Glomerular visceral epithelial cell (primary cell): Measurements from ENCODE around the gene COPA.
"Not testable (repeated sequence)": the region's sequence is repeated elsewhere in the genome, so short reads cannot be mapped to it uniquely, and the experiment has no call there.

Experiments
- DNase-seq: peaks from one replicate; pipeline ENCODE4 v3.0.0-alpha.2; 2016; ENCODE audit errors: extremely low spot score

COPA gene

DNA sequence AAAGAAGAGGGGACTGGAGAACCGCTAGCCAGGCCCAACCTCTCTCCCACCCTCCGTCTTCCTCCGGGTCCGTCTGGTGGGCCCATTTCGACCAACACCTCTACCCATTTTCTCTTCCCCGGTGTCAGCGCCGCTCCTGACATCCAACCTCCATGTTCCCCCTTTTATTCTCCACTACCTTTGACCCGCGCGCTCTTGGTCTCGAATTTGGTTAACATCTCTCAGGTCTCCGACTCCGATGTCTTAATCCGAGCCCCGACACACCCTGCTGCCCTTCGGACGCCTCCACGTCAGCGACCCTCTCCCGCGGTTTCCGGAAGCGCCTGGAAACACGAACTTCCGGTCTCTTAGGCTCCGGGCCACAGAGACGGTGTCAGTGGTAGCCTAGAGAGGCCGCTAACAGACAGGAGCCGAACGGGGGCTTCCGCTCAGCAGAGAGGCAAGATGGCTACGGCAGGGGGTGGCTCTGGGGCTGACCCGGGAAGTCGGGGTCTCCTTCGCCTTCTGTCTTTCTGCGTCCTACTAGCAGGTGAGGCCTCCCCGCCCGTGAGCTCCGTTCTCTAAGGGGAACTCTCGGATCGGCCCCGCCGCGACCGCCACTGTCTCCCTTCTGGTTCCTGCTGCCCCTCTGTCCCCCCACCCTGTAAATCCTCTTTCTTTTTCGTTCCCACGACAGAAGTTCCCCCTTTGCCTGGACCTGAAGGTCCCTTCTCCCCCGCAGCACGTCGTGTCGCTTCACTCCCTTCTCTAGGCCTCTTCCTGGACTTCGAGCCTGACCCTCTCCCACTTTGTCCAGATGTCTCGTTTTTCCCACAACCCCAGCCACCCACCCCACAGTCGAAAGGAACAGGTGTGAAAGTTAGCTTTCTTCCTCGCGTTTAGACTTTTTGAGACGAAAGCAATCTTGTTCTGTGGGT lies at the start of gene COPA, which contains the start of gene NCSTN:
Gene COPA (minus strand): TSS at position 298 of the 917 bp plus-strand sequence. CDS start 80 bp downstream, at position 218.
Gene NCSTN (plus strand): TSS at position 431 of the 917 bp plus-strand sequence. CDS start 14 bp downstream, at position 445.
- DNase-seq, result peak; percentile 95

GRCh38 chr1:160388406-160388805 lies 45.4 kb upstream of the COPA start:
- not testable (repeated sequence) for DNase-seq

- DNase-seq, result not testable (repeated sequence)
These were observed 41.8 kb upstream of the COPA start for GRCh38 chr1:160384812-160385211.

DNA sequence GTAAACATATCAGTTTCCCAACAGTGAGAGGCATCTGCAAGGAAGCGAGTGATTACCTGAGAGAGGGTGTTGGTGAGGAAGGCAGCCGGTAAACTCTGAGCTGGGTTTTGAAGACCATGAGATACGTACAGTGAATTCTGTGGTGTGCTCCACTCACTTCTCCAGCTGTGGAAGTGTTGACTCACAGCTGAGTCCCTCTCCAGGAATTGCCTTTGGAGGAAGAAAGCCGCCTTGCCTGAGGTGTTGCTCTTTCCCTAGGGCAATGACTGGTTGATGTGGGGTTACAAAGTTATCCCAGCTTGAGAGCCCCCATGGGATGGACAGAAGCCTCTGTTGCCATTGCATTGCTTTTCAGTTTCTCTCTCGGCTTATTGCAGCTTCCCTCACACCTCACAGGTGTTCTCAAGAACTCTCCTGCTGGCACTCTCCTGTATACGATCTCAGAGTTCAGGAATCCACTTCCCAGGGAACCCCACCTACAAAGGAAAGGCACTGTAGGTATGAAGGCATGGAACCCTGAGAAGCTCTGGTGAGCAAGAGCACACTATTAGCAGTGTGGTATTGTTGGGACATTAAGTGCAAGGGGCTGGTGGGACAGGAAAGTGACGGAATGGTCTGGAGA lies 34.6 kb upstream of the COPA start:
- peak; percentile 35 for DNase-seq

DNA sequence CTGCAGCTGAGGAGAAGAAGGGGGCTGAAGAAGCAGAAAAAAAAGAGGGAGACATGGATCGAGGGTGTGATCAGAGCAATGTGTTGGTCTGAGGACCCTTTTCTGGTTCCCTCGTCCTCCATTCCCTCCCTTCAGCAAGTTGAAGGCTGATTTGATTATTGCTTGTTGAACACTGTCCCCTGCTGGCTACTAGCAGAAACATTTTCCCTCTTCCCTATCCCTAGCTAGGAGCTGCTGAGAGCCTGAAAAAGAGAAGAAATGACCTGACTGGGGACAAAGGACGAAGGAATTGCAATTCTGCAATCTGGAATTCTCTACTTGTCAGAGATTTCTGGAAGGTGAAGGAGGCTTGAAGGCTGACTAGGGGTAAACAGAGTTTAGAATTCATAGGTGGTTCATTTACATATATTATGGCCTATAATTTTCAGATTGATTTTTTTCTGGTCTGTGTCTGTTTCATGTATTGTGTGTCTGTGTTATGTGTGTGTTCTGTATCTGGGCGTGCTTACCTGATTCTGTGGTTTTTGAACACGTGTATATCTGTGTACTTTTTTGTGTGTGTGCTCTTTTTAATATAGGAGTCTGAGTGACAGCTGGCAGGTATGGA lies 33.6 kb upstream of the COPA start:
- DNase-seq, result peak; percentile 67

- DNase-seq, result peak; percentile 71
These were observed 32.9 kb upstream of the COPA start for GRCh38 chr1:160375788-160376524.

DNA sequence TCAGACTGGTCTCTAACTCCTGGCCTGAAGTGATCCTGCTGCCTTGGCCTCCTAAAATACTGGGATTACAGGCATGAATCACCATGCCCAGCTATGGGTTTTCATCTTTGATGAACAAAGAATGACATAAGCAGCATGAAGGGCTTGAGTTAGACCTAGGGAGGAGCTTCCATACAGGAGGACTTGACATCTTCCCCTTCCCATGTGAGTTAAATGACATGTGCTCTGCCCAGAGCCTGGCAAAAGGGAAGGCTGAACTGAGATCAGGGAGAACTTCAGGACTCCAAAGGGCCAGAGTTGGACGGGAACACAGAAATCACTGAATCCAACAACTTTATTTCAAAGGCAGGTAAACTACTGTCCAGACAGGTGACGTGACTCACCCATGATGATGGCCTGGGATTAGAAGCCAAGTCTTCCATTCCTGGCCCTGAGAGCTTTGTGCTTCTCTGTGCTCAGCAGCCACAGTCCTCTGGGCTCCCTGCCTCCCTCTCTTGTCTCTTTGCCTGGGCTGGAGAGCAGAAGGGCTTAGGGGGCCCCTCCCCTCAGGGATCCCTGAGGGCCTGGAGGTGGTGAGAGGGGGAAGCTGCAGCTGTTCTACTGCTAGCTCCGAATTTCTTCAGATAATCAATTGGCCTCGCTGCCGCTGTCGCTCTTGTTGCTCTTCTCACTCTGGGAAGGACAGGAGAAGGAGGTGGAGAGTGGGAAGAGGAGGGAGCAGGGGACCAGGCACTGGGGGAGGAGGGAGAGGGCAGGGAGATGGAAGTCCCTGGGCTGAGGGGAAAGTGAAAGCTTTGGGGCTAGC lies 31.5 kb upstream of the COPA start:
- no peak for DNase-seq

- DNase-seq, result no peak
These were observed 30.6 kb upstream of the COPA start for GRCh38 chr1:160373696-160374095.

- no peak for DNase-seq
These were observed 28.7 kb upstream of the COPA start for GRCh38 chr1:160371756-160372155.

DNA sequence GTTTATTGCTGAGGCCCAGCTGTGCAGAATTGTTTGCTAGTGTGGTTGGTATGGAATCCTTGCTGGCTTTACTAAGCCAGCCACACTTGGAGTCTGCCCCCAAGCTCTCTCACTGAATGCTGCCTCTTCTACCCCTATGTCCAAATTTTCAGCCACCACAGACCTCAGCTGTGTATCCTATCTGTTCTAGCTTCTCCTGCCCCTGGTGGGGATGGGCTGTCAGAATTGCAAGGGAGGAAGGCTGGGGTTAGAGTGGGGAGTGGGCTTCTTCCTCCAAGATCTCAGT lies 28.2 kb upstream of the COPA start:
- DNase-seq, result no peak

DNA sequence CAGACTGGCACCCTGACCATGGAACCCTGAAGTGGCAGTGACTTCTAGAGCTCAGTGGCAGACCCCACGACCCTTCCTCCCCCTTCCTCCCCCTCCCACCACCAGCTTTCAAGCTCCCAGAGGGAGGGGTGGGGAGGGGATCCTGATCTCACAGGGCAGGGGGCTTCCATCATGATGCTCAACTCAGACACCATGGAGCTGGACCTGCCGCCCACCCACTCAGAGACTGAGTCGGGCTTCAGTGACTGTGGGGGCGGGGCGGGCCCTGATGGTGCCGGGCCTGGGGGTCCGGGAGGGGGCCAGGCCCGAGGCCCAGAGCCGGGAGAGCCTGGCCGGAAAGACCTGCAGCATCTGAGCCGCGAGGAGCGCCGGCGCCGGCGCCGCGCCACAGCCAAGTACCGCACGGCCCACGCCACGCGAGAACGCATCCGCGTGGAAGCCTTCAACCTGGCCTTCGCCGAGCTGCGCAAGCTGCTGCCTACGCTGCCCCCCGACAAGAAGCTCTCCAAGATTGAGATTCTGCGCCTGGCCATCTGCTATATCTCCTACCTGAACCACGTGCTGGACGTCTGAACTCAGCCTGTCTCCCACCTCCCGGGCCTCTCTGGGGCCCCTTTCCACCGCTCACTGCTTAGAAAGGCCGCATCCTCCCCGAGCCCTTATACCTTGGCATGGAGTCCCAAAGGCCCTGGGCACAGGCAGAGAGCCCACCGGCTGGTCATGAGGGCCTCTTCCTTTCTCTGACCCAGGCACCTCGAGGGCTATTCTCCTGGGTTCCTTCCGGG lies 27.7 kb upstream of the COPA start:
- no peak for DNase-seq

DNA sequence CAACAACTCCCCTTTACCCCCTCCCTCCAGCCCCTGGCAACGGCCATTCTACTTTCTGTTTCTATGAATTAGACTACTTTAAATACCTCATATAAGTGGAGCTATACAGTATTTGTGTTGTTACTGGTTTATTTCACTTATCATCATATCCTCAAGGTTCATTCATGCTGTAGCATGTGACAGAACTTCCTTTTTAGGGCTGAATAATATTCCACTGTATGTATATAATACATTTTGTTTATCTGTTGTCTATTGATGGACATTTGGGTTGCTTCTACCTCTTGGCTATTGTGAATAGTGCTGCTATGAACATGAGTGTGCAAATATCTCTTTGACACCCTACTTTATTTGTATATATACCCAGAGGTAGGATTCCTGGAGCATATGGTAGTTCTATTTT lies 26.0 kb upstream of the COPA start:
- DNase-seq, result no peak

DNA sequence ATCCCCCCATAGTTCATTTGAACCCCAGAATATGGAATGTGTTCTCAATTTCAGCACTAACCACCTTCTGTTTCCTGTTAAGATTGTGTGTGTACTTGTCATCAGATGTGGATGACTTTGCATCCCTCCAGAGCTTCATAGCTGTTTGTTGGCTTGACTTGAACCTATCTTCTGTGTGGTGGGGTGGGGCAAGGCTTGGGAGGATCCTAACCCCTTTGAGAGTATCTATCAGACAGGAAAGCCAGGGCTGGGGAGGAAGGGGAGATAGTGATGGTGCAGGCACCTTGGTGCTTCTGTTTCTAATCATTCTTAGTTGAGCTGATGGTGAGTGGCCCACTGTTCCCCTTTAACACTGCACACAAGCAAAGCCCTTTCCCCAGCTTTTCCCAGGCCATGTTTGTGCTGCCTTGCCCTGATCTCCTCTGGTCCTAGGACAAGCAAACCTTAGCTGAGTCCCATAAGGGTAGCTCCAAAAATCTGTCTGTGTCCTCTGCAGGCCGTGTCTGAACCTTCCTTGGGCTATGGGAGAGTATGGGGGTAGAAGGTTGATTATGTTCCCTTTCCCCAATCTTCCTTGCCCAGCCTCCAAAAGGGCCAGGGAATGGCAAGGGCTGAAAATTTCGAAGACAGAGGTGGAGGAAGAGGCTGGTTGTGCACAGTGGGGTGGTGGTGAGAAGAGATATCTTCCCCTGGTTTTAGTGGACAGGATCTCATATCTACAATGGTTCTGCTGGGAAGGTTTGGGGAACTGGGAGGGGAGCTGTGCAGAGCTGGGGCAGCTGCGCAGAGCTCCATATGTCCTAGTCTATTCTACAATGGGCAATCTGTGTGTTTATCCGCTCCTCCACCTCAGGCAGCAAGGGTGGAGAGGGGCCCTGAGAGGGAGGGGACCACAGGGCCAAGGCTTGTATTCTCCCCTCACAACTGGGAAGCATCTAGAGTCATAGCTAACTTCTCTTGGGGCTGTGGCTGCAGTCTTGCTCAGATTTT lies 25.2 kb upstream of the COPA start:
- DNase-seq, result no peak

DNA sequence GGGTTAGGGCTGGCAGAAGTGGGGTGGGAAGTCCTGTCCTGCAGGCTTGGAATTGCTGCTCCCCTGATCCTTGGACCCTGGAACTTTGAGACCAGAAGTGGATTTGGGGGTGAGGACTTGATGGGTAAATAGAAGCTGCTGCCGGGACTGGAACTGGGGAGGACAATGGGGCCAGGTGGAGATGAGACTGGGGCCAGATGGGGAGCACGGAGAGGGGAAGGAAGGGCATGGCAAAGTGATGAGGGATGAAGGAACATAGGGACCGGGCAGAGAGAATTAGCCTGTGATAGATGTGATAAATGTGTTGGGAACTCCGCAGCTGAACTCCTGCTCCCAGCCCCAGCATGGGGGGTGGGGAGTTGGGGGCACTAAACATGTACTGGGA lies 24.5 kb upstream of the COPA start:
- DNase-seq, result no peak

DNA sequence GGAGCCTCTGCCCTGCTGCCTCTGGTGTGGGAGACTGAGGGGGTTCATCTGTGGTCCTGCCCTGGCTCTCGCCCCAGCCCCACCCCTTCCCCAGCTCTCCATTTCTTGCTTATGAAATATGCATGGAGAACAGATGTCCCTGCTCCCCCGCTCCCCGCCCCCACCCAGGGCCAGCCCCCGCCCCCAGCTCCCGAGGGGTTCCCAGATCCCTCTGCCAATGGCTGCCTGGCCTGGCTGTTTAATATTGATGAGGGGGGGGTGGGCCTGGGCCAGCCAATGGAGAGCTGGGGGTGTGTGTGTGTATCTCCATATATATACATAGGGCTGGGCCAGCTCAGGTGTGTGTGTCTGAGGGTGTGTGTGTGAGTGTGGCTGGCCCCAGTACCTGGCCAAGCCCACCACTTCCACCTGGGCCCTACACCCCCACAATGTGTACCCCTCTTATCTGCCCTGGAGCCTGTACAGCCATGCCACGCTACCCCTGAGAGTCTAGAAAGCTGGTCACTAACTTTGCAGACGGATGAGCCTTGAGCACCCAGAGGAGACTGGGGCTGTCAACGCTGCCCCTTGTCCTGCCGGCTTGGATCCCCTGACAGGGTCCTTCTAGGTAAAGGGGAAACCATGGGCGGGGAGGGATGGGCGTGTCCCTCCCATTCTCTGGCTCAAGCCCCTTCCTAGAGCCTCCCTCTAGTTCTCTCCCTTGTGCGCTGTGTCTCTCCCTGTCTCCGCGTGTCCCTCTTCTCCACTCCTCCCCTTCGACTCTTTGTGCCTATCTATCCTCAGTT lies 23.9 kb upstream of the COPA start, which contains the start of gene NHLH1:
Gene NHLH1 (plus strand): TSS at position 341 of the 785 bp plus-strand sequence. CDS start 3,661 bp downstream, outside the sequence.
- no peak for DNase-seq

- DNase-seq, result no peak
These were observed 22.3 kb upstream of the COPA start for GRCh38 chr1:160365325-160365724.

GRCh38 chr1:160363951-160364735 lies 21.1 kb upstream of the COPA start:
- DNase-seq, result no peak
